Gastroesophageal sphincter (tissue), 3 donors: ENCODE measurements around the gene FCN1.

Experiments used
- POLR2A ChIP-seq, 2 donors: fragments of 450-650 bp; IDR thresholded peaks; one replicate each; pipeline ENCODE4 v1.6.1; 2017; ENCODE audit warnings: antibody characterized with exemption in 2 of 2, mild to moderate bottlenecking in 2 of 2, moderate library complexity in 1 of 2
- POLR2AphosphoS5 ChIP-seq: sonication (generic); formaldehyde crosslinking; IDR thresholded peaks from one replicate; pipeline ENCODE4 v1.6.1; 2017; ENCODE audit warnings: antibody characterized with exemption
- TF ChIP-seq, protein P1 (sequence below), 4 experiments: fragments of 200-600 bp in 2 of 4; fragments of 450-650 bp in 2 of 4; sonication (generic) in 1 of 4; IDR thresholded peaks; one replicate each; pipeline ENCODE4 v1.5.1; 2017 to 2019; ENCODE audit warnings: antibody characterized with exemption in 4 of 4, mild to moderate bottlenecking in 2 of 4, moderate library complexity in 2 of 4

DNA sequence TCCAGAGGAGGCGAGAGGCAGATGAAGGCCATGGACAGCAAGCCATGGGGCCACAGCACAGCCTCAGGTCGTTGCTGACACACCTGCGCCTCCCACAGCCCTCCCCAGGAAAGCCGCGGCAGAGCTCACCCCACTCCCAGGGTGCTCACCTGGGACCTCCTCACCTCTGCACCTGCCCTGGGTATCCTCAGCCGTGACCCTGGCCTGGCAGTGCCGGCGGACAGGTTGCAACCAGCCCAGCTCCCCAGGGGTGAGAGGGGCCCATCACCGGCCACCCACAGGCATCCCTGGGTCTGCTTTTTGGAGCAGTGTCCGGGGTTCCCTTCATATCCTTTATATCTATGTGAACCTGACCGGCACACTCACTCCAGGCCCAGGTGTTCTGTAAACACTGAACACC is 30.4 kb upstream of the FCN1 start:
- TF ChIP-seq, protein P1, sequence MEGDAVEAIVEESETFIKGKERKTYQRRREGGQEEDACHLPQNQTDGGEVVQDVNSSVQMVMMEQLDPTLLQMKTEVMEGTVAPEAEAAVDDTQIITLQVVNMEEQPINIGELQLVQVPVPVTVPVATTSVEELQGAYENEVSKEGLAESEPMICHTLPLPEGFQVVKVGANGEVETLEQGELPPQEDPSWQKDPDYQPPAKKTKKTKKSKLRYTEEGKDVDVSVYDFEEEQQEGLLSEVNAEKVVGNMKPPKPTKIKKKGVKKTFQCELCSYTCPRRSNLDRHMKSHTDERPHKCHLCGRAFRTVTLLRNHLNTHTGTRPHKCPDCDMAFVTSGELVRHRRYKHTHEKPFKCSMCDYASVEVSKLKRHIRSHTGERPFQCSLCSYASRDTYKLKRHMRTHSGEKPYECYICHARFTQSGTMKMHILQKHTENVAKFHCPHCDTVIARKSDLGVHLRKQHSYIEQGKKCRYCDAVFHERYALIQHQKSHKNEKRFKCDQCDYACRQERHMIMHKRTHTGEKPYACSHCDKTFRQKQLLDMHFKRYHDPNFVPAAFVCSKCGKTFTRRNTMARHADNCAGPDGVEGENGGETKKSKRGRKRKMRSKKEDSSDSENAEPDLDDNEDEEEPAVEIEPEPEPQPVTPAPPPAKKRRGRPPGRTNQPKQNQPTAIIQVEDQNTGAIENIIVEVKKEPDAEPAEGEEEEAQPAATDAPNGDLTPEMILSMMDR (IDR thresholded peaks at IDR 0.05), result no peak
- TF ChIP-seq POLR2AphosphoS5 (no peak), POLR2A (IDR thresholded peaks at IDR 0.05) (no peak)
